ENCODE measurements around the gene SUB1. TPM values are rescaled to one million over a fixed set of nuclear protein-coding genes. Genes with fewer than 3 reads are reported as not detected.

Gene SUB1
- total RNA-seq, 3 donors from 2014 or later: 152 to 230 (median 201) TPM

- Histone ChIP-seq H3K4me1 (no peaks in the 10 kb centered on the region), H3K36me3 (no peaks in the 10 kb centered on the region), H3K27me3 (no peaks in the 10 kb centered on the region), H3K9me3 (peaks cover 0 to 15% of the 10 kb centered on the region in 2 donors), H3K4me3 (no peak overlapping the region), H3K27ac (no peak overlapping the region)
- no peak for DNase-seq (ENCODE audit: low spot score in 2 of 2)
- intact Hi-C loops (cut with DNase I; ENCODE audit: low total_unique reads): no loop called here
- no peak for TF ChIP-seq POLR2A (IDR thresholded peaks at IDR 0.05)
- no peak for TF ChIP-seq POLR2AphosphoS5 (IDR thresholded peaks at IDR 0.05)
- no peak for TF ChIP-seq CTCF (IDR thresholded peaks at IDR 0.05)
These were observed 66.3 kb downstream of the SUB1 start for GRCh38 chr5:32651638-32652037.

Other genes with a start within 250 kb of the SUB1 start
- 100 to 1,000 TPM in 2 of 3 donors, 10 to 100 TPM in 1; 91.4 to 140 (median 108) TPM for gene ZFR, start 140.8 kb upstream of the SUB1 start, total RNA-seq
- gene NPR3, start 125.8 kb downstream of the SUB1 start, total RNA-seq: 10 to 100 TPM in 1 of 3 donors, 1 to 10 TPM in 2; 1.9 to 44.2 (median 2.0) TPM